ENCODE results near the gene HEBP2. TPM values are rescaled to one million over a fixed set of nuclear protein-coding genes. Genes with fewer than 3 reads are reported as not detected.
A peak's percentile ranks its signal among the peaks of the same experiment; 100 is the strongest.

The HEBP2 gene
- total and polyA plus RNA-seq, 2 donors (not counting 3 experiments of a cell fraction or from before 2014, with no cell fraction given): 22.5 to 75.3 TPM

DNA sequence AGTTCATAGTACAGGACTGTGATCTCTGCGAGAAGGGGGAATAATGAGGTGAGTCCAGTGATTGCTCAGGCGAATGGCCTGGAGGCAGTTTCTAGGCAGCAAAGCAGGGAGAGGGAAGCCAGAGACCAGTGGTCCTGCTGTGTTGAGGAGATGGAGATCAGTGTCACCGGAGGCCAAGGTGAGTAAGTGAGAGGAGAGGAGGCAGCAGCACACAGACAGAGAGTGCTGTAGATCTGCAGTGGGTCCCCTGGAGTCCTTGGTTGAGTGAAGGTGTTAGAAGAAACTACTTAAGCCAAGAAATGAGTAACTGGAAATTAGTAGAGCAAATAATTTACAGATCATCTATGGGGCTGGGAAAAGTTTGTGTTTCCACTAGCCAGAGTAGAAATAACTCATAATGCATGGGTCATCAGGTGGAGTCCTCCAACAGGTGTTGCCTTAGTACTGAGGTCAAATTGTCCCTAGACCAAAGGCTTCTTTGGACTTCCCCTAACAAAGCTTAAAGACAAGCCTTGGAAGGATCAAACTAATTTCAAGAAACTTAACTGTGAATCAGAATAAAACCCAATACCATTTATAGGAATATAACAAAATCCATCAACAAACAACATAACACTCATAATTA lies 13.6 kb downstream of the HEBP2 start:
- intact Hi-C loops (cut with micrococcal nuclease): no loop called here

DNA sequence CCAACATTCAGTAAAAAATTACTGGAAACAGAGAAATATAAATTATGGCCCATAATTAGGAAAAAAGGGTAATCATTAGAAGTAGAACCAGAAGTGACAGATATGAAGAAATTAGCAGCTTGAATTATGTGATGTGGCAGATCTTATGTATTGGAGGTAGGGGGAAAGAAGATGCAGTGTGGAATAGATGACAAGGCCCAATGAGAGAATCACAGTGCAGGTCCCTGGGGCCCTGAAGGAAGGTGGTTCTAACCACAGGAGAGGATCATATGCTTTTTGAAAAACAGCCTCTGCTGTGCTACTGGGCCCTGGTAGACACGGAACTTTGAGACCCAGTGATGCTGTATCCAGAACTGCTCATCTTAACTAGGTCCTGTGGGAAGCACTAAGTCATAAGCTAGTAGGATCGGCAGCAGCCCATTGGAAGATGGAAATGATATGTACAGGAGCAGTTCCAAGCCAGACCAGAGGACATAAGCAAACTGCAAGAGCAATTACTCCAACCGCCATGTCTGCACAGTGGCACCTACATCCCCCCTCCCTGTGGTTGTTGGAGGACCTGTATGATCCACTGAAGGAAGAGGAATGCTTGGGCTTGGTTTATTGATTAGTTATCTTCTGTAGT lies 14.2 kb downstream of the HEBP2 start:
- DNase-seq (ENCODE audit: low read depth, low spot score): no peak
- Histone ChIP-seq H3K4me3 (replicated peaks in 1 of 3; ENCODE audit: insufficient read depth in 1 of 3, low read depth in 1 of 3, low read length in 3 of 3) (no peak overlapping the region), H2AFZ (ENCODE audit: low read depth, low read length) (no peak overlapping the region), H3K4me2 (ENCODE audit: insufficient read depth, low read length) (no peak overlapping the region), H3K27me3 (ENCODE audit: control insufficient read depth in 2 of 2, insufficient read depth in 2 of 2, low read length in 2 of 2) (no peaks in the 10 kb centered on the region), H3K9me3 (replicated peaks; ENCODE audit: control insufficient read depth, insufficient read depth, low read length) (no peaks in the 10 kb centered on the region), H3K4me1 (ENCODE audit: control insufficient read depth, extremely low read depth, insufficient read depth, low read length) (peaks cover 9% of the 10 kb centered on the region), H3K36me3 (ENCODE audit: control insufficient read depth in 2 of 2, extremely low read depth in 1 of 2, insufficient read depth in 2 of 2, low read length in 2 of 2) (peaks cover 4% of the 10 kb centered on the region in 2 experiments), H3K27ac (ENCODE audit: insufficient read depth, low read depth, low read length) (no peak overlapping the region), H4K20me1 (replicated peaks; ENCODE audit: control insufficient read depth, extremely low read depth, insufficient read depth, low read length) (no peaks in the 10 kb centered on the region), H3K79me2 (ENCODE audit: control insufficient read depth, insufficient read depth, low read length) (no peaks in the 10 kb centered on the region), H3K9me1 (replicated peaks; ENCODE audit: control insufficient read depth, extremely low read depth, insufficient read depth, low read length) (no peaks in the 10 kb centered on the region), H3K9ac (replicated peaks; ENCODE audit: extremely low read depth, insufficient read depth, low read length) (no peak overlapping the region)
- intact Hi-C loops (cut with micrococcal nuclease): no loop called here
- FAIRE-seq: no peak
- CTCF ChIA-PET: interaction anchor here (1.2 kb wide), 1 partner anchor 302 kb away, joined by 3 read pairs; no protein-coding TSS in a partner anchor
- dilution Hi-C loops (cut with MboI; ENCODE audit: extremely low pct_ligation_motif_present, low sequenced_read_pairs): no loop called here
- POLR2A ChIA-PET: no interaction called here
- no TSS peak for BruUV-seq (replicated peaks)
- TF ChIP-seq MYC (IDR thresholded peaks at IDR 0.05; ENCODE audit: low read depth, low read length): no peak
- TF ChIP-seq FOS (IDR thresholded peaks at IDR 0.05; ENCODE audit: borderline replicate concordance, insufficient read depth, low read length): no peak
- TF ChIP-seq, protein P1, sequence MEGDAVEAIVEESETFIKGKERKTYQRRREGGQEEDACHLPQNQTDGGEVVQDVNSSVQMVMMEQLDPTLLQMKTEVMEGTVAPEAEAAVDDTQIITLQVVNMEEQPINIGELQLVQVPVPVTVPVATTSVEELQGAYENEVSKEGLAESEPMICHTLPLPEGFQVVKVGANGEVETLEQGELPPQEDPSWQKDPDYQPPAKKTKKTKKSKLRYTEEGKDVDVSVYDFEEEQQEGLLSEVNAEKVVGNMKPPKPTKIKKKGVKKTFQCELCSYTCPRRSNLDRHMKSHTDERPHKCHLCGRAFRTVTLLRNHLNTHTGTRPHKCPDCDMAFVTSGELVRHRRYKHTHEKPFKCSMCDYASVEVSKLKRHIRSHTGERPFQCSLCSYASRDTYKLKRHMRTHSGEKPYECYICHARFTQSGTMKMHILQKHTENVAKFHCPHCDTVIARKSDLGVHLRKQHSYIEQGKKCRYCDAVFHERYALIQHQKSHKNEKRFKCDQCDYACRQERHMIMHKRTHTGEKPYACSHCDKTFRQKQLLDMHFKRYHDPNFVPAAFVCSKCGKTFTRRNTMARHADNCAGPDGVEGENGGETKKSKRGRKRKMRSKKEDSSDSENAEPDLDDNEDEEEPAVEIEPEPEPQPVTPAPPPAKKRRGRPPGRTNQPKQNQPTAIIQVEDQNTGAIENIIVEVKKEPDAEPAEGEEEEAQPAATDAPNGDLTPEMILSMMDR (IDR thresholded peaks at IDR 0.05; ENCODE audit: extremely low read depth in 1 of 2, insufficient read depth in 1 of 2, low read depth in 1 of 2, low read length in 2 of 2): no peak
- TF ChIP-seq, protein P2, sequence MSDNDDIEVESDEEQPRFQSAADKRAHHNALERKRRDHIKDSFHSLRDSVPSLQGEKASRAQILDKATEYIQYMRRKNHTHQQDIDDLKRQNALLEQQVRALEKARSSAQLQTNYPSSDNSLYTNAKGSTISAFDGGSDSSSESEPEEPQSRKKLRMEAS (IDR thresholded peaks at IDR 0.05; ENCODE audit: insufficient read depth, insufficient read length): no peak
- no peak for TF ChIP-seq POLR2AphosphoS5 (IDR thresholded peaks at IDR 0.05; ENCODE audit: insufficient read depth, low read depth, low read length)
- no peak for TF ChIP-seq GATA2 (IDR thresholded peaks at IDR 0.05; ENCODE audit: insufficient read depth, insufficient read length, low read depth, low read length)
- TF ChIP-seq EZH2 (IDR thresholded peaks at IDR 0.05; ENCODE audit: borderline replicate concordance, low read depth, low read length, severe bottlenecking): no peak

More for the DNA sequence above, 13.6 kb downstream of the HEBP2 start:
- TSS peak; percentile 1 for BruUV-seq (replicated peaks)
- peaks cover 4 to 7% of the 10 kb centered on the region in 2 experiments for H3K36me3 ChIP-seq (ENCODE audit: control insufficient read depth in 2 of 2, extremely low read depth in 1 of 2, insufficient read depth in 2 of 2, low read length in 2 of 2)
- H3K4me2 ChIP-seq (ENCODE audit: insufficient read depth, low read length): no peak overlapping the region
- H3K9ac ChIP-seq (replicated peaks; ENCODE audit: extremely low read depth, insufficient read depth, low read length): no peak overlapping the region
- H3K9me3 ChIP-seq (replicated peaks; ENCODE audit: control insufficient read depth, insufficient read depth, low read length): no peaks in the 10 kb centered on the region
- DNase-seq (ENCODE audit: low read depth, low spot score): no peak
- no peaks in the 10 kb centered on the region for H4K20me1 ChIP-seq (replicated peaks; ENCODE audit: control insufficient read depth, extremely low read depth, insufficient read depth, low read length)
- no peak overlapping the region for H3K4me3 ChIP-seq (replicated peaks in 1 of 3; ENCODE audit: insufficient read depth in 1 of 3, low read depth in 1 of 3, low read length in 3 of 3)
- TF ChIP-seq POLR2A (IDR thresholded peaks at IDR 0.05; ENCODE audit: low read depth, low read length) (no peak), GATA2 (IDR thresholded peaks at IDR 0.05; ENCODE audit: insufficient read depth, insufficient read length, low read depth, low read length) (no peak), POLR2AphosphoS5 (IDR thresholded peaks at IDR 0.05; ENCODE audit: insufficient read depth, low read depth, low read length) (no peak), EZH2 (IDR thresholded peaks at IDR 0.05; ENCODE audit: borderline replicate concordance, low read depth, low read length, severe bottlenecking) (no peak)
- H3K27me3 ChIP-seq (ENCODE audit: control insufficient read depth in 2 of 2, insufficient read depth in 2 of 2, low read length in 2 of 2): no peaks in the 10 kb centered on the region
- dilution Hi-C loops (cut with MboI; ENCODE audit: extremely low pct_ligation_motif_present, low sequenced_read_pairs): no loop called here
- H3K4me1 ChIP-seq (ENCODE audit: control insufficient read depth, extremely low read depth, insufficient read depth, low read length): peaks cover 3% of the 10 kb centered on the region
- no peak overlapping the region for H2AFZ ChIP-seq (ENCODE audit: low read depth, low read length)
- POLR2A ChIA-PET: no interaction called here
- H3K9me1 ChIP-seq (replicated peaks; ENCODE audit: control insufficient read depth, extremely low read depth, insufficient read depth, low read length): no peaks in the 10 kb centered on the region
- CTCF ChIA-PET: interaction anchor here (1.2 kb wide), 1 partner anchor 301 kb away, joined by 3 read pairs; no protein-coding TSS in a partner anchor
- H3K79me2 ChIP-seq (ENCODE audit: control insufficient read depth, insufficient read depth, low read length): no peaks in the 10 kb centered on the region
- H3K27ac ChIP-seq (ENCODE audit: insufficient read depth, low read depth, low read length): no peak overlapping the region
- FAIRE-seq: no peak

Measured in endothelial cell of umbilical vein (primary cell).